PC-3 (cell line): ENCODE data around the gene PBX2.

Experiments
- EZH2 ChIP-seq: fragments of 300-600 bp; sonication (generic); IDR thresholded peaks from one replicate; pipeline ENCODE4 v1.6.1; 2017; ENCODE audit warnings: antibody characterized with exemption, mild to moderate bottlenecking, low read length; ENCODE audit not compliant: unreplicated experiment
- EZH2phosphoT487 ChIP-seq: fragments of 300-600 bp; sonication (generic); IDR thresholded peaks from 2 replicates; pipeline ENCODE4 v1.6.1; 2018; ENCODE audit warnings: mild to moderate bottlenecking, antibody characterized with exemption, low read length, borderline replicate concordance
- TF ChIP-seq, protein P1 (sequence below): fragments of 300-600 bp; sonication (generic); conservative IDR thresholded peaks from 2 replicates; pipeline ENCODE4 v1.5.1; 2017; ENCODE audit warnings: antibody characterized with exemption, low read depth, mild to moderate bottlenecking, low read length

GRCh38 chr6:32195902-32196681, 6.1 kb upstream of the PBX2 start:
- TF ChIP-seq, protein P1, sequence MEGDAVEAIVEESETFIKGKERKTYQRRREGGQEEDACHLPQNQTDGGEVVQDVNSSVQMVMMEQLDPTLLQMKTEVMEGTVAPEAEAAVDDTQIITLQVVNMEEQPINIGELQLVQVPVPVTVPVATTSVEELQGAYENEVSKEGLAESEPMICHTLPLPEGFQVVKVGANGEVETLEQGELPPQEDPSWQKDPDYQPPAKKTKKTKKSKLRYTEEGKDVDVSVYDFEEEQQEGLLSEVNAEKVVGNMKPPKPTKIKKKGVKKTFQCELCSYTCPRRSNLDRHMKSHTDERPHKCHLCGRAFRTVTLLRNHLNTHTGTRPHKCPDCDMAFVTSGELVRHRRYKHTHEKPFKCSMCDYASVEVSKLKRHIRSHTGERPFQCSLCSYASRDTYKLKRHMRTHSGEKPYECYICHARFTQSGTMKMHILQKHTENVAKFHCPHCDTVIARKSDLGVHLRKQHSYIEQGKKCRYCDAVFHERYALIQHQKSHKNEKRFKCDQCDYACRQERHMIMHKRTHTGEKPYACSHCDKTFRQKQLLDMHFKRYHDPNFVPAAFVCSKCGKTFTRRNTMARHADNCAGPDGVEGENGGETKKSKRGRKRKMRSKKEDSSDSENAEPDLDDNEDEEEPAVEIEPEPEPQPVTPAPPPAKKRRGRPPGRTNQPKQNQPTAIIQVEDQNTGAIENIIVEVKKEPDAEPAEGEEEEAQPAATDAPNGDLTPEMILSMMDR = no peak
- TF ChIP-seq EZH2 (no peak), EZH2phosphoT487 (no peak)
